Neuron (in vitro differentiated cells): ENCODE data around the gene CFI.
A peak's percentile ranks its signal among the peaks of the same experiment; 100 is the strongest.

Source experiments
- H2AFZ ChIP-seq: one replicate; pipeline ENCODE4 v1.6.1; 2013; ENCODE audit warnings: low read depth, mild to moderate bottlenecking, inconsistent platforms, low read length, moderate library complexity
- H3K27me3 ChIP-seq: one replicate; pipeline ENCODE4 v1.6.1; 2013; ENCODE audit warnings: low read length; ENCODE audit not compliant: insufficient read depth
- H3K36me3 ChIP-seq: one replicate; pipeline ENCODE4 v1.6.1; 2013; ENCODE audit warnings: low read length; ENCODE audit not compliant: insufficient read depth
- H3K4me1 ChIP-seq: one replicate; pipeline ENCODE4 v1.6.1; 2013; ENCODE audit warnings: low read length; ENCODE audit not compliant: insufficient read depth
- H3K4me3 ChIP-seq: 2 replicates; pipeline ENCODE4 v1.5.1; 2013; ENCODE audit warnings: mild to moderate bottlenecking, low read length, moderate library complexity
- H3K9me3 ChIP-seq: one replicate; pipeline ENCODE4 v1.6.1; 2013; ENCODE audit warnings: low read length

CFI gene

GRCh38 chr4:109801895-109802319, at the start of gene CFI:
Gene CFI, minus strand, starts transcription at chr4:109801999. Its CDS starts 28 bp downstream, at chr4:109801971.
- H2AFZ ChIP-seq = no peak within 1 kb of the TSS
- no peaks in the 10 kb centered on the region for H3K9me3 ChIP-seq
- no peaks in the 10 kb centered on the region for H3K36me3 ChIP-seq
- H3K4me3 ChIP-seq = no peak within 1 kb of the TSS
- H3K27me3 ChIP-seq = peaks cover 5% of the 10 kb centered on the region
- no peaks in the 10 kb centered on the region for H3K4me1 ChIP-seq

GRCh38 chr4:109850601-109851000, 48.8 kb upstream of the CFI start:
- Histone ChIP-seq H3K9me3 (no peaks in the 10 kb centered on the region), H3K4me1 (peaks cover 15% of the 10 kb centered on the region), H3K27me3 (no peaks in the 10 kb centered on the region)

GRCh38 chr4:109848501-109848900, 46.7 kb upstream of the CFI start:
- Histone ChIP-seq H3K36me3 (no peaks in the 10 kb centered on the region), H3K4me1 (peaks cover 17% of the 10 kb centered on the region), H3K9me3 (no peaks in the 10 kb centered on the region), H3K27me3 (no peaks in the 10 kb centered on the region), H2AFZ (no peak overlapping the region), H3K4me3 (no peak overlapping the region)

More at GRCh38 chr4:109850601-109851000, 48.8 kb upstream of the CFI start:
- no peak overlapping the region for H3K4me3 ChIP-seq
- H2AFZ ChIP-seq = no peak overlapping the region
- H3K36me3 ChIP-seq = no peaks in the 10 kb centered on the region

GRCh38 chr4:109847896-109848442, 46.2 kb upstream of the CFI start, which contains the start of gene LRIT3:
Gene LRIT3, plus strand, starts transcription at chr4:109848107. Its CDS starts 95 bp downstream, at chr4:109848202.
- no peak within 1 kb of the TSS for H3K4me3 ChIP-seq
- H3K36me3 ChIP-seq = no peaks in the 10 kb centered on the region
- peaks cover 17% of the 10 kb centered on the region for H3K4me1 ChIP-seq
- no peaks in the 10 kb centered on the region for H3K9me3 ChIP-seq
- no peak within 1 kb of the TSS for H2AFZ ChIP-seq
- H3K27me3 ChIP-seq = no peaks in the 10 kb centered on the region

GRCh38 chr4:109846395-109847098, 44.7 kb upstream of the CFI start:
- Histone ChIP-seq H3K36me3 (no peaks in the 10 kb centered on the region), H3K9me3 (no peaks in the 10 kb centered on the region), H3K4me1 (peaks cover 17% of the 10 kb centered on the region), H3K4me3 (no peak overlapping the region), H2AFZ (no peak overlapping the region), H3K27me3 (no peaks in the 10 kb centered on the region)

GRCh38 chr4:109836985-109837384, 35.2 kb upstream of the CFI start:
- Histone ChIP-seq H3K4me3 (no peak overlapping the region), H3K9me3 (no peaks in the 10 kb centered on the region), H3K4me1 (no peaks in the 10 kb centered on the region), H3K27me3 (no peaks in the 10 kb centered on the region), H2AFZ (no peak overlapping the region), H3K36me3 (no peaks in the 10 kb centered on the region)

- no peak overlapping the region for H3K4me3 ChIP-seq
- H3K9me3 ChIP-seq = no peaks in the 10 kb centered on the region
- no peak overlapping the region for H2AFZ ChIP-seq
- H3K27me3 ChIP-seq = no peaks in the 10 kb centered on the region
- peaks cover under 1% of the 10 kb centered on the region for H3K36me3 ChIP-seq
- H3K4me1 ChIP-seq = no peaks in the 10 kb centered on the region
These were observed 32.0 kb upstream of the CFI start for GRCh38 chr4:109833756-109834155.

- Histone ChIP-seq H3K27me3 (no peaks in the 10 kb centered on the region), H3K4me1 (no peaks in the 10 kb centered on the region), H2AFZ (no peak within 1 kb of the TSS), H3K36me3 (peaks cover 30% of the 10 kb centered on the region), H3K9me3 (no peaks in the 10 kb centered on the region), H3K4me3 (no peak within 1 kb of the TSS)
These were observed 25.9 kb upstream of the CFI start, which contains the start of gene RRH for GRCh38 chr4:109827672-109828071. Gene RRH, plus strand, starts transcription at chr4:109827972. Its CDS starts 56 bp downstream, at chr4:109828028.

GRCh38 chr4:109826719-109827118, 24.9 kb upstream of the CFI start:
- Histone ChIP-seq H3K4me1 (no peaks in the 10 kb centered on the region), H3K9me3 (no peaks in the 10 kb centered on the region), H3K27me3 (no peaks in the 10 kb centered on the region), H3K36me3 (peaks cover 38% of the 10 kb centered on the region), H2AFZ (no peak overlapping the region), H3K4me3 (no peak overlapping the region)

- peaks cover 68% of the 10 kb centered on the region for H3K36me3 ChIP-seq
- H3K4me1 ChIP-seq = peaks cover 10% of the 10 kb centered on the region
- H3K27me3 ChIP-seq = no peaks in the 10 kb centered on the region
- H2AFZ ChIP-seq = no peak overlapping the region
- no peak overlapping the region for H3K4me3 ChIP-seq
- no peaks in the 10 kb centered on the region for H3K9me3 ChIP-seq
These were observed 19.4 kb upstream of the CFI start for GRCh38 chr4:109821185-109821584.

GRCh38 chr4:109820563-109820962, 18.8 kb upstream of the CFI start:
- Histone ChIP-seq H3K4me3 (no peak overlapping the region), H3K27me3 (no peaks in the 10 kb centered on the region), H2AFZ (no peak overlapping the region), H3K9me3 (no peaks in the 10 kb centered on the region), H3K4me1 (peaks cover 10% of the 10 kb centered on the region), H3K36me3 (peaks cover 68% of the 10 kb centered on the region)

- no peaks in the 10 kb centered on the region for H3K9me3 ChIP-seq
- peaks cover 16% of the 10 kb centered on the region for H3K4me1 ChIP-seq
- no peak overlapping the region for H3K4me3 ChIP-seq
- peaks cover 48% of the 10 kb centered on the region for H3K36me3 ChIP-seq
- H3K27me3 ChIP-seq = no peaks in the 10 kb centered on the region
- no peak overlapping the region for H2AFZ ChIP-seq
These were observed 16.5 kb upstream of the CFI start for GRCh38 chr4:109818268-109818667.

- Histone ChIP-seq H3K9me3 (no peaks in the 10 kb centered on the region), H3K36me3 (peaks cover 35% of the 10 kb centered on the region), H3K4me3 (peak overlapping the region; percentile 90), H3K4me1 (peaks cover 16% of the 10 kb centered on the region), H3K27me3 (no peaks in the 10 kb centered on the region), H2AFZ (no peak overlapping the region)
These were observed 15.1 kb upstream of the CFI start for GRCh38 chr4:109816894-109817293.
